ENCODE measurements around the gene SLAMF8. TPM values are rescaled to one million over a fixed set of nuclear protein-coding genes. Genes with fewer than 3 reads are reported as not detected.

SLAMF8 gene
- total RNA-seq, 1 donor: 0.36 TPM

DNA sequence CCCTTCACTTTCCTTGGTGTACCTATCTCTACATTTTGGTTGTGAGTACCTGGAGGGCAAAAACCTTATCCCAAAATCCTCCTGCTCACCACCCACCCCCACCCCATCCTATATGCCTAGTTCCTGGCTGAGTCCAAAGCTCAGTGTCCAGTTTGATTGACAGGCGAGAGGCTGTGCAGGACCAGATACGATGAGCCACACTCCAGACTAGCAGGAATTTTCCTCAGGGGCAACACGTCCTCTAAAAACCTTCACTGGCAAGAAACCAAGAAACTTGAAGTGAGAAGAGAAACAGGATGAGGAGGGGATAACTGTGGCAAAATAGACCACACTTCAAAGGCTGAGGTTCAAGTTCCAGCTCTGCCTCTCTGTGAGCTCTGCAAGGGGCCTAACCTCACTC, 1.1 kb upstream of the SLAMF8 start:
- no peak overlapping the region for H3K27ac ChIP-seq (ENCODE audit: low read depth, low read length)
- no peak for DNase-seq (ENCODE audit: insufficient read length, low spot score, missing footprints)
- peaks cover 24% of the 10 kb centered on the region for H3K27me3 ChIP-seq (ENCODE audit: insufficient read depth, low read length)
- no peak overlapping the region for H2AFZ ChIP-seq (ENCODE audit: low read length)
- TF ChIP-seq, protein P1, sequence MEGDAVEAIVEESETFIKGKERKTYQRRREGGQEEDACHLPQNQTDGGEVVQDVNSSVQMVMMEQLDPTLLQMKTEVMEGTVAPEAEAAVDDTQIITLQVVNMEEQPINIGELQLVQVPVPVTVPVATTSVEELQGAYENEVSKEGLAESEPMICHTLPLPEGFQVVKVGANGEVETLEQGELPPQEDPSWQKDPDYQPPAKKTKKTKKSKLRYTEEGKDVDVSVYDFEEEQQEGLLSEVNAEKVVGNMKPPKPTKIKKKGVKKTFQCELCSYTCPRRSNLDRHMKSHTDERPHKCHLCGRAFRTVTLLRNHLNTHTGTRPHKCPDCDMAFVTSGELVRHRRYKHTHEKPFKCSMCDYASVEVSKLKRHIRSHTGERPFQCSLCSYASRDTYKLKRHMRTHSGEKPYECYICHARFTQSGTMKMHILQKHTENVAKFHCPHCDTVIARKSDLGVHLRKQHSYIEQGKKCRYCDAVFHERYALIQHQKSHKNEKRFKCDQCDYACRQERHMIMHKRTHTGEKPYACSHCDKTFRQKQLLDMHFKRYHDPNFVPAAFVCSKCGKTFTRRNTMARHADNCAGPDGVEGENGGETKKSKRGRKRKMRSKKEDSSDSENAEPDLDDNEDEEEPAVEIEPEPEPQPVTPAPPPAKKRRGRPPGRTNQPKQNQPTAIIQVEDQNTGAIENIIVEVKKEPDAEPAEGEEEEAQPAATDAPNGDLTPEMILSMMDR (IDR thresholded peaks at IDR 0.05; ENCODE audit: extremely low read depth, low read depth, low read length): no peak
- H3K4me1 ChIP-seq (ENCODE audit: insufficient read depth, low read length): peaks cover 6% of the 10 kb centered on the region
- H4K20me1 ChIP-seq (ENCODE audit: insufficient read depth, low read length): no peaks in the 10 kb centered on the region
- no peak overlapping the region for H3K4me3 ChIP-seq (ENCODE audit: insufficient read depth, low read length)
- no peak overlapping the region for H3K4me2 ChIP-seq (ENCODE audit: insufficient read depth, low read length)
- no peaks in the 10 kb centered on the region for H3K9me3 ChIP-seq (ENCODE audit: low read depth, low read length)
- no peaks in the 10 kb centered on the region for H3K79me2 ChIP-seq (ENCODE audit: insufficient read depth, low read length)
- H3K36me3 ChIP-seq (ENCODE audit: insufficient read depth, low read length): no peaks in the 10 kb centered on the region

DNA sequence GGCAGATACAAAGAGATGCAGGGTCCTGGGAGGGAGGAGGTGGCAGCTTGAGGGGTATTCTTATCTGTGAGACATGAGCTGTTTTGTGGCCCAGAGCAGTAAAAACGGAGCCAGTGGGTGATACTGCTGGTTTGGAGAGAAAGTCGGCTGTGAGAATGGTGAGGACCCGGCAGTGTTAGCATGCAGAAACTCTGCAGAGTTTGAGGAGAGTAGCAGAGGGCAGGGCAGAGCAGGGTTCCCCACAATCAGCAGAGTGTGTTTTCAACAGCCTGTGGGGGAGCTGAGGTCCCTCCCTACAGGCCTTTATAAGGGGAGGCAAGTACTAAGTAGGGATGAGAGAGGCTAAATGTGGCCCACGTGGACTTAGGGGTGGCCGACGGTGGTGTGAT, 423 bp downstream of the SLAMF8 start:
- H3K27ac ChIP-seq (ENCODE audit: low read depth, low read length): no peak overlapping the region
- TF ChIP-seq, protein P1 (IDR thresholded peaks at IDR 0.05; ENCODE audit: extremely low read depth, low read depth, low read length): no peak
- H3K79me2 ChIP-seq (ENCODE audit: insufficient read depth, low read length): no peaks in the 10 kb centered on the region
- DNase-seq (ENCODE audit: insufficient read length, low spot score, missing footprints): no peak
- no peak overlapping the region for H3K4me2 ChIP-seq (ENCODE audit: insufficient read depth, low read length)
- H3K36me3 ChIP-seq (ENCODE audit: insufficient read depth, low read length): no peaks in the 10 kb centered on the region
- H3K9me3 ChIP-seq (ENCODE audit: low read depth, low read length): no peaks in the 10 kb centered on the region
- no peak overlapping the region for H3K4me3 ChIP-seq (ENCODE audit: insufficient read depth, low read length)
- H3K4me1 ChIP-seq (ENCODE audit: insufficient read depth, low read length): peaks cover 6% of the 10 kb centered on the region
- no peaks in the 10 kb centered on the region for H4K20me1 ChIP-seq (ENCODE audit: insufficient read depth, low read length)
- peaks cover 17% of the 10 kb centered on the region for H3K27me3 ChIP-seq (ENCODE audit: insufficient read depth, low read length)
- H2AFZ ChIP-seq (ENCODE audit: low read length): no peak overlapping the region

DNA sequence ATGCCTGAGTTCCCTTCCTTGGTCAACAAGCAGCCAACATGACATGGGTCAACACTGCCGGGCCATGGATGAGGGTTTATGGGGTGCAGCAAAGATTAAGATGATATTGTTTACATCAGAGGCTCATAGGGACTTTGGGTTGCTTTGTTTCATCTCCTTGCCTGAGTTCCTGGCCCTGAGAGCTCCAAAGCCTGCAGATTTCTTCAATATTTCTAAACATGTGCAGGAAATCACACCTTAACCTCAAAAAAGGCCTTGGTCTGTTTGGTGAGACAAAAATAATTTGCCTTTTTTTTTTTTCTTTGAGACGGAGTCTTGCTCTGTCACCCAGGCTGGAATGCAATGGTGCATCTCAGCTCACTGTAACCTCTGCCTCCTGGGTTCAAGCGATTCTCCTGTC, 876 bp downstream of the SLAMF8 start:
- Histone ChIP-seq H3K36me3 (ENCODE audit: insufficient read depth, low read length) (no peaks in the 10 kb centered on the region), H3K4me2 (ENCODE audit: insufficient read depth, low read length) (no peak overlapping the region), H3K27ac (ENCODE audit: low read depth, low read length) (no peak overlapping the region), H4K20me1 (ENCODE audit: insufficient read depth, low read length) (no peaks in the 10 kb centered on the region), H3K4me1 (ENCODE audit: insufficient read depth, low read length) (peaks cover 6% of the 10 kb centered on the region), H3K79me2 (ENCODE audit: insufficient read depth, low read length) (no peaks in the 10 kb centered on the region), H3K9me3 (ENCODE audit: low read depth, low read length) (no peaks in the 10 kb centered on the region), H2AFZ (ENCODE audit: low read length) (no peak overlapping the region), H3K27me3 (ENCODE audit: insufficient read depth, low read length) (peaks cover 14% of the 10 kb centered on the region), H3K4me3 (ENCODE audit: insufficient read depth, low read length) (no peak overlapping the region)
- DNase-seq (ENCODE audit: insufficient read length, low spot score, missing footprints): no peak
- TF ChIP-seq, protein P1 (IDR thresholded peaks at IDR 0.05; ENCODE audit: extremely low read depth, low read depth, low read length): no peak

DNA sequence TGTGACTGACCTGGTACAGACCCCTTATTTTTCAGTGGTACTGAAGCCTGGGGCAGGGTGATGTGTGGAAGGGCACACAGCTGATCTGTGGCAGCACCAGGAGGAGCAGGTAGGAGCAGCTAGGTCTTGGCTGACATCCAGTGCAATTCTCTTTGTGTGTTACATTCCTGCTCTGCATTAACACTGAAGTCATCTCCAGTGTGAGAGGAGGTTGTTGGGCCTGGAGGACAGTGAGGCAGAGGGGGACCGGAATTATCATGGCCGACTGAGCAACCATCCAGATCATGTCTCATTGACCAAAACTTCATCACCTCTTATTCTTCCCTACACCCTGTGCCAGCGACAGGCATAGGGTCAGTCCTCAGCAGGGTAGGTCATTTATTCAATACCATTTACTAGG, 1.5 kb downstream of the SLAMF8 start:
- H3K36me3 ChIP-seq (ENCODE audit: insufficient read depth, low read length): no peaks in the 10 kb centered on the region
- DNase-seq (ENCODE audit: insufficient read length, low spot score, missing footprints): no peak

More for the DNA sequence above, 1.5 kb downstream of the SLAMF8 start:
- H2AFZ ChIP-seq (ENCODE audit: low read length): no peak overlapping the region
- H4K20me1 ChIP-seq (ENCODE audit: insufficient read depth, low read length): no peaks in the 10 kb centered on the region
- no peaks in the 10 kb centered on the region for H3K79me2 ChIP-seq (ENCODE audit: insufficient read depth, low read length)
- peaks cover 6% of the 10 kb centered on the region for H3K4me1 ChIP-seq (ENCODE audit: insufficient read depth, low read length)
- H3K4me2 ChIP-seq (ENCODE audit: insufficient read depth, low read length): no peak overlapping the region
- peaks cover 8% of the 10 kb centered on the region for H3K27me3 ChIP-seq (ENCODE audit: insufficient read depth, low read length)
- TF ChIP-seq, protein P1 (IDR thresholded peaks at IDR 0.05; ENCODE audit: extremely low read depth, low read depth, low read length): no peak
- H3K27ac ChIP-seq (ENCODE audit: low read depth, low read length): no peak overlapping the region
- no peak overlapping the region for H3K4me3 ChIP-seq (ENCODE audit: insufficient read depth, low read length)
- no peaks in the 10 kb centered on the region for H3K9me3 ChIP-seq (ENCODE audit: low read depth, low read length)

Measured in osteoblast (primary cell).